PFSK-1 (cell line): ENCODE measurements around the gene ADM5.

Experiments used
- FOXP2 ChIP-seq: optimal IDR thresholded peaks from 2 replicates; pipeline ENCODE3; 2011; ENCODE audit warnings: borderline replicate concordance, control low read depth, inconsistent platforms; ENCODE audit not compliant: insufficient read depth; ENCODE audit errors: extremely low read length, extremely low read depth
- POLR2AphosphoS5 ChIP-seq: IDR thresholded peaks from 2 replicates; pipeline ENCODE4 v1.6.1; 2012; ENCODE audit warnings: low read depth, mild to moderate bottlenecking, control low read depth, low read length, moderate library complexity
- SIN3A ChIP-seq: IDR thresholded peaks from 2 replicates; pipeline ENCODE4 v1.6.1; 2012; ENCODE audit warnings: mild to moderate bottlenecking, low read length, moderate library complexity, borderline replicate concordance; ENCODE audit not compliant: insufficient read depth
- TAF1 ChIP-seq: IDR thresholded peaks from 2 replicates; pipeline ENCODE4 v1.6.1; 2012; ENCODE audit warnings: low read length, control low read depth, borderline replicate concordance; ENCODE audit not compliant: insufficient read depth
- TF ChIP-seq, protein P1 (sequence below), 2 experiments: IDR thresholded peaks; 2 replicates each; pipeline versions ENCODE4 v1.6.1 to v1.8.0; 2011 to 2012; ENCODE audit warnings: low read depth in 2 of 2, low read length in 2 of 2, control low read depth in 1 of 2, inconsistent platforms in 1 of 2, mild to moderate bottlenecking in 1 of 2, moderate library complexity in 1 of 2; ENCODE audit not compliant: insufficient read depth in 1 of 2

DNA sequence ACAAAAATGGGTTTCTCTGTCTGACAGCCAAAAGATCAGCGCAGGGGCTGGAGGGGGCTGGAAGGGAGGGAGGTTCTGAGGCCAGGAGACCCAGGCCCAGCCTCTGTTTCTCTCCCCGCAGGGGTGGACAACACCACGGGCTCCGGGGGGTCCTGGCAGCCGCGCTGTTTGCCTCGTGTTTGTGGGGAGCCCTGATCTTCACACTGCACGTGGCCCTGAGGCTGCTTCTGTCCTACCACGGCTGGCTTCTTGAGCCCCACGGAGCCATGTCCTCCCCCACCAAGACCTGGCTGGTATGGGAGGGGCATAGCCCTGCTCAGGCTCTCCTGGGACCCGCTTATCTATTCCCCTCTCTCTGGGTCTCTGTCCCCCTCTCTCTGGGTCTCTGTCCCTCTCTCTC is 11.2 kb downstream of the ADM5 start:
- TF ChIP-seq FOXP2: no peak
- TF ChIP-seq POLR2AphosphoS5: no peak
- TF ChIP-seq, protein P1, sequence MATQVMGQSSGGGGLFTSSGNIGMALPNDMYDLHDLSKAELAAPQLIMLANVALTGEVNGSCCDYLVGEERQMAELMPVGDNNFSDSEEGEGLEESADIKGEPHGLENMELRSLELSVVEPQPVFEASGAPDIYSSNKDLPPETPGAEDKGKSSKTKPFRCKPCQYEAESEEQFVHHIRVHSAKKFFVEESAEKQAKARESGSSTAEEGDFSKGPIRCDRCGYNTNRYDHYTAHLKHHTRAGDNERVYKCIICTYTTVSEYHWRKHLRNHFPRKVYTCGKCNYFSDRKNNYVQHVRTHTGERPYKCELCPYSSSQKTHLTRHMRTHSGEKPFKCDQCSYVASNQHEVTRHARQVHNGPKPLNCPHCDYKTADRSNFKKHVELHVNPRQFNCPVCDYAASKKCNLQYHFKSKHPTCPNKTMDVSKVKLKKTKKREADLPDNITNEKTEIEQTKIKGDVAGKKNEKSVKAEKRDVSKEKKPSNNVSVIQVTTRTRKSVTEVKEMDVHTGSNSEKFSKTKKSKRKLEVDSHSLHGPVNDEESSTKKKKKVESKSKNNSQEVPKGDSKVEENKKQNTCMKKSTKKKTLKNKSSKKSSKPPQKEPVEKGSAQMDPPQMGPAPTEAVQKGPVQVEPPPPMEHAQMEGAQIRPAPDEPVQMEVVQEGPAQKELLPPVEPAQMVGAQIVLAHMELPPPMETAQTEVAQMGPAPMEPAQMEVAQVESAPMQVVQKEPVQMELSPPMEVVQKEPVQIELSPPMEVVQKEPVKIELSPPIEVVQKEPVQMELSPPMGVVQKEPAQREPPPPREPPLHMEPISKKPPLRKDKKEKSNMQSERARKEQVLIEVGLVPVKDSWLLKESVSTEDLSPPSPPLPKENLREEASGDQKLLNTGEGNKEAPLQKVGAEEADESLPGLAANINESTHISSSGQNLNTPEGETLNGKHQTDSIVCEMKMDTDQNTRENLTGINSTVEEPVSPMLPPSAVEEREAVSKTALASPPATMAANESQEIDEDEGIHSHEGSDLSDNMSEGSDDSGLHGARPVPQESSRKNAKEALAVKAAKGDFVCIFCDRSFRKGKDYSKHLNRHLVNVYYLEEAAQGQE (IDR thresholded peaks at IDR 0.05; ENCODE audit: insufficient read depth in 1 of 2, low read depth in 2 of 2, low read length in 2 of 2): no peak
- no peak for TF ChIP-seq TAF1
- TF ChIP-seq SIN3A: no peak
